Fibroblast of the conjunctiva (primary cell): ENCODE measurements around the gene WDR37.
"Not testable (repeated sequence)": the region's sequence is repeated elsewhere in the genome, so short reads cannot be mapped to it uniquely, and the experiment has no call there.

ENCODE experiments used
- DNase-seq: peaks from one replicate; pipeline ENCODE4 v3.0.0-alpha.2; 2010; ENCODE audit warnings: low read depth

Gene WDR37

DNA sequence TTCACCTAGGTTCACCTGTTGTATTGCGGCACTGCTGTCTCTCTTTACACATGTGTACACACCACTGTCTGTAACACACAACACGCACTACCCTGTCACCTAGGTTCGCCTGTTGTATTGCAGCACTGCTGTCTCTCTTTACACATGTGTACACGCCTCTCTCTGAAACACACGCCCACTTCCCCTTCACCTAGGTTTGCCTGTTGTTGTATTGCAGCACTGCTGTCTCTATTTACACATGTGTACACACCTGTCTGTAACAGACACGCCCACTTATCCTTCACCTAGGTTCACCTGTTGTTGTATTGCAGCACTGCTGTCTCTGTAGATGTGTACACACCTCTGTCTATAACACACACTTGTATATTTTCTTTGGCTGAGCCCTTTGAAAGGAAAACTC is 51.5 kb downstream of the WDR37 start:
- DNase-seq: no peak

DNA sequence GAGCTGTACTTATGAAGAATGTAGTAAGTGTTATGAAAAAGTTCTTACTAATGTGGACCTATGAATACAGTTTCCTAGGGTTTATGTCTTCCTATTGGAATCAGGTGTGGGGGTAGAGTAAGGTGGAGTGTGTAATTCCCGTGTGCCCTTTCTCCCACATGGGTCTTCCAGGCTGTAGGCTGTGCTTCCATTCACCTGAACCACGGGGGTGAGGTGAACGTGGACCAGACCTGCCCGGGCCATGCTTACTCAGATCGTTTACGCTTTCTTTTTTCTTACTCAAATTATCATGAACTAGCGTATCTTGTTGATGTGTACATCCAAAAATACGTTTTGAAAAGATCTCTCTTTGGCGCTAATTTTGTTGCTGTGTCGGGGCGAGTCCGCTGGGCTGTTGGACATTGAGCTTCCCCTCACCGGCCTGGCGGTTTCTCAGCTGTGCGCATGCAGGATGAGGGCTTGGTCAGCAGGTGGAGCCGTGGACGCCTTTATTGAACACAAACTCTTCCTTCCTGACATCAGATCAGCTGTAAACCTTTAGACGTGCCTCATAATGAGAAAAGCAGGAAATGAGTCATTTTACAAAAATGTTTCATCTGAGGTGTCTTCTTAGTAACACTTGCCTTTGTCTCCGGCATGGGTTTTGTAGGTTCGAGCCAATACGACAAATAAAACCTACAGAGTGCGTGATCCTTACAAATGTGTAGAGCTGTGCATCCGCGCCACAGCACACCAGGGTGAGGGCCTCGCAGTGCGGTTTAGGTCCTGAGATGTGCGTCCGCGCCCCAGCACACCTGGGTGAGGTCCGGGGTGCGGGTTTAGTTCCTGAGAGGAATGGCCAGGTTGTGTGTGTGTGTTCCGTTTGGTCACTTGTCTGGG is 53.8 kb downstream of the WDR37 start:
- DNase-seq: peak; percentile 58

DNA sequence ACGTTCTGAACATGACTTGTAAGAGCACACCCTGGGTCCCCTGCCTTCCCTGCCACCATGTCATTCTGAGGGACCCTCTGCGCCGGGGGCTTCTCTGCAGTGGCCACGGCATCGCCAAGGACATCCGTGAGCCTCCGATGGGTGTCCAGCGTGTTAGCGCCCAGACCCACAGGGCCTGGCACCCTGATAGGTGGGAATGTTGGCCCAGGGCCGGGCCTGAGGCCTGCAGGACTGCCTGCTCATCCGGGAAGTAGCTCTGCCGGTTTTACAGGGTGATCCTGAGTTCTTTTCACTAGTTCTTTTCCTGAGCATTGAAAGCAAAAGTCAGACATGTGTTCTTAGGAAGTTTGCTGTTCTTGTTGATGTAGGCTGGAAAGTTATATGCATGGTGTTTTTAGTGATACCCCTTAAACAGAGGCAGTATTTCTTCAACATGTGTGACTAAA is 54.5 kb downstream of the WDR37 start:
- no peak for DNase-seq

DNA sequence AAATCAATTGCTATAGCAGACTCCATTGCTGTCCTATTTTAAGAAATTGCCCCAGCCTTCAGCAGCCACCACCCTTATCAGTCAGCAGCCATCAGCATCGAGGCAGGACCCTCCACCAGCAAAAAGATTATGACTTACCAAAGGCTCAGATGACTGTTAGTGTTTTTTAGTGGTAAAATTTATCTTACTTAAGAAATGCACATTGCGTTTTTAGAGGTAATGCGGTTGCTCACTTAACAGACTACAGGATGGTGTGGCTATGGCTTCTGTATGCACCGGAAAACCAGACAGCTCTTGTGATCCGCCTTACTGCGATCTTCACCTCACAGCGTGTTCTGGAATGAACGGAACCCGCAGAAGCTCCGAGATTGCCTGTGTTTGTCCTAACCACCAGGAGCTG is 58.1 kb downstream of the WDR37 start:
- no peak for DNase-seq

GRCh38 chr10:1114719-1115606 is 58.8 kb downstream of the WDR37 start:
- no peak for DNase-seq

DNA sequence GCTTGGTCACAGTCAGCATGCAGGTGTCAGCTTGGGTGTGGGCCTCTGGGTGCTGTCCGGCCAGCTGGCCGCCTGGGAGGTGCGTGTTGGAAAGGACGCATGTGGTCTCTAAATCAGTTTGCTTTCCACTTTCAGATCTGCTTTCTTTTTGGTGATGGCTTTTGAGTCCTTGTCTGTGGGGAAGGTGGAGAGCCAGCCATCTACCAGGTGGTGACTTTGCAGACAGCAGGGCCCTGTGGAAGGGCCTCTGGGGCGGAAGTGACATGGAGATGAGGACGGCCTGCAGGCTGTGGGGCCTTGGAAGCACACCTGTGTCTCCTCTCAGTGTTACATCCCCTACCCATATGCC is 59.4 kb downstream of the WDR37 start:
- DNase-seq: no peak

DNA sequence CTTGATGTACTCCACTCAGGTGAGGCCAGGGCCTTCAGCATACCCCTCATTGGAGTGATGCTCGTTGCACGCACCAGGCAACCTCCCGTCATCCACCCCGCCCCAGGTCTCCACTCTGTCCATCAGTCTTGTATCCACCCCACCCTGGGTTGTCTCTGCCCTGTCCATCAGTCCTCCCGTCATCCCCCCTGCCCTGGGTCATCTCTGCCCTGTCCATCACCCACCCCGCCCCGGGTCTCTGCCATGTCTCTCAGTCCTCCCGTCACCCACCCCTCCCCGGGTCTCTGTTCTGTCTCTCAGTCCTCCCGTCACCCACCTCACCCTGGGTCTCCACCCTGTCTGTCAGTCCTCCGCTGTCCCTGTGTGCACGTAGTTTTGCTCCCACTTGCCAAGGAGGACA is 59.9 kb downstream of the WDR37 start:
- DNase-seq: no peak

DNA sequence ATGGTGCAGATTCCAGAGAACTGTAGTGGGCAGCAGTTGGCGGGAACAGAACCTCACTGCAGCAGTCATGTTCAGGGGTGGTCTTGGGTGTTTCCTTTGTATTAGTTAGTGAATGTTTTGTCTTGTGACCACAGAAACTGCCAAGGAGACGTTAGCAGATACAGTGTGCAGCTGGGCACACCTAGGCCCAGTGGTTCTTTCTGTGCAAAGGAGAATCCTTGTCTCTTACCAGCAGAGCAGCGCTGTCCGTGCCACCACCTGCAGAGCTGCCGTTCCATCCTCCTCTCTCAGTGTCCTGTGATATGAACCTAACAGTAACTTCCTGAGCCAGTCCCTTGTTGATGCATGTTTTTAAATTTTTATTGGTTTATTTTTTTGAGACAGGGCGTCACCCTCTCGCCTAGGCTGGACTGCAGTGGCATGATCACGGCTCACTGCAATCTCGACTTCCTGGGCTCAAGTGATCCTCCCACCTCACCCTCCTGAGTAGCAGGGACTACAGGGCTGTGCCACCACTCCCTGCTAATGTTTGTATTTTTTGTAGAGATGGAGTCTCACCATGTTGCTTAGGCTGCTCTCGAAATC is 60.6 kb downstream of the WDR37 start:
- no peak for DNase-seq

GRCh38 chr10:1117651-1118050 is 61.5 kb downstream of the WDR37 start:
- DNase-seq: no peak

DNA sequence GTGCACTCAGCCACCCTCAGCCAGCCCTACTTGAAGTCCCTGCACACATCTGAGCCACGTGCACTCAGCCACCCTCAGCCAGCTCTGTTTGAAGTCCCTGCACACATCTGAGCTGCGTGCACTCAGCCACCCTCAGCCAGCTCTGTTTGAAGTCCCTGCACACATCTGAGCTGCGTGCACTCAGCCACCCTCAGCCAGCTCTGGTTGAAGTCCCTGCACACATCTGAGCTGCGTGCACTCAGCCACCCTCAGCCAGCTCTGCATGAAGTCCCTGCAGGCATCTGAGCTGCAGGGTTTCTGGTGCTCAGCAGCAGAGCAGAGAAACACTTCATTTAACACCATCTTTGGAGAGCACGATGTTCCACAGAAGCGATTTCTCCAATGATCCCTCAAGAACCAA is 62.1 kb downstream of the WDR37 start:
- not testable (repeated sequence) for DNase-seq

DNA sequence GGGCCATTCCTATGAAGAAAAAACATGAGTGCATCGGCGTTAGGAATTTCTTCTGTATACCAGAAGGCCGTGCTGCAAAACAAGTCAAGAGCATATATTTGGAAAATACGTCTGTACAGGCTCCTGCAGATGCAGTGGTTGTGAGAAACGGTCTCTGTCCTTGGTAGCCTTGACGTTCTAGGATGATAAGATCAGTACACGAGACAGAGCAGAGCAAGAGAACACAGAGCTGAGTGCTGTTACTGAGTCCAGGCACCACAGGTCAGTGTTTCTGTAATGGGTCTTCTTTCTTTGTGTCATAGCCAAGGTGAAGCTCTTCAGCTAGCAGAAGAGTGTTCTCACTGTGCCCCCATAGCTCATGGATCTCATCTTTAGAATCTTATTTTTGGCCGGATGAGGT is 62.8 kb downstream of the WDR37 start:
- DNase-seq: no peak

- DNase-seq: no peak
Measured at GRCh38 chr10:1119501-1119900, 63.3 kb downstream of the WDR37 start.

DNA sequence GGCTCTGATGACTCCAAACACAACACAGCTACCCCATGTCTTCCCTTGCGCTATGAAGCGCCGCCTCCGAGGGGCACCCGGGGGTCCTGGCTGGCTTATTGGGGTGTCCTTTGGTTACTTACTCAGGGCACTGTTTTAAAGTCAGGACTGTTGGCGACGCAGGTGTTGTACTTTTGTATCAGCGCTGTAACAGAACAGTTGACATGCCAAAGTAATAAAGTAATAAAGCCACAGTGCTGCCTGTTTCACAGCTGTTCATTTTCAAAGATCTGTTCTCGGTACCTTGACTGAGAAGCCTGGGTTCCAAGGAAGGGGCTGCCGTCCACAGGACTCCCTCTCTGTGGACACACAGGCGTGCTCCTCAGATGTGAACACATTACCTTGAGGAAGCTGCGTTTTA is 64.1 kb downstream of the WDR37 start:
- no peak for DNase-seq

GRCh38 chr10:1120801-1121211 is 64.6 kb downstream of the WDR37 start:
- no peak for DNase-seq

DNA sequence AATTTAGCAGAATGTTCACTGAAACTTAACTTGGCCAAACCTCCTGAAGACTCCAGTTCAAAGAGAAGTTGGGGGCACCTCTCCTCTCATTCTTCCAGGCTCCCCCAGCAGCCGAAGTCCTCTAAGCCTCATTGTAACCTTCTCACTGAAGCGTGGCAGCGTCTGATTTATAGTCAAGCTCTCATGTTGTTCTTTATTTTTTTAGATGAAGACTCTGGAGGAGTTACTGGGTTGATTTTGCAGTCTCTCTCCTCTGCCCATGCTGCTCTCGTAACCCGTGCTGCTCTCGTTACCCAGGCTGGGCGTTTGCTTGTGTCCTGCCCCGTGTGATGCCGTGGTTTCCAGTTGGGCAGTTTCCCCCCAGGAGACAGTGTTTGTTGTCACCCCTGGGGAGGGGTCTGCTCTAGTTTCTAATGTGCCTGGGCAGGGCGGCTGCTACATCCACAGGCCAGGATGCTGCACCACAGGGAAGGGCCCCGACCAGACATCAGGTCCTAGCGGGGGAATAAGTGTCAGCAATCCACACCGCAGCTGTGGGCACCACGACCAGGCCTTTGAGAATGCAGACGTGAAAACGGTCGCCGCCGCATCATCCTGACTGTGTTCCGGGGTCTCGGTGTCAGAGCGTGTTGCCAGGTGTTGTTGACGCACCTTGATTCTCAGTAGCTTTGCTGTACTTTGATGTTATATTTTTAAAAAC is 65.2 kb downstream of the WDR37 start:
- no peak for DNase-seq

- no peak for DNase-seq
Measured at GRCh38 chr10:1122349-1122748, 66.2 kb downstream of the WDR37 start.

DNA sequence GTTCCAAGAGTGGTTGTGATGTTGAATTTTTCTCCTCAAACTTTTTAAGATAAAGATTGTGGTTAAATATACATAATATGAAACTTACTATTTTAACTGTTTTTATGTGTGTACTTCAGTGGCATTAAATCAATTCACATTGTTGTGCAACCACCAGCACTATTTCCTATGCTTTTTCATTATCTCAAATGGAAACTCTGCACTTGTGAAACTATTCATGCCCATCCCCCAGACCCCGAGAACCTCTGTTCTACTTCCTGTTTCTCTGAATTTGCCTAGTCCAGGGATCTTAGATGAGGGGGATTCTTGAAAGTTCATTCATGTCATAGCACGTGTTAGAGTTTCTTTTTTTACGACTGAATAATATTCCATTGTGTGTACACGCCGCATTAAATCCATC is 67.0 kb downstream of the WDR37 start:
- DNase-seq: no peak

DNA sequence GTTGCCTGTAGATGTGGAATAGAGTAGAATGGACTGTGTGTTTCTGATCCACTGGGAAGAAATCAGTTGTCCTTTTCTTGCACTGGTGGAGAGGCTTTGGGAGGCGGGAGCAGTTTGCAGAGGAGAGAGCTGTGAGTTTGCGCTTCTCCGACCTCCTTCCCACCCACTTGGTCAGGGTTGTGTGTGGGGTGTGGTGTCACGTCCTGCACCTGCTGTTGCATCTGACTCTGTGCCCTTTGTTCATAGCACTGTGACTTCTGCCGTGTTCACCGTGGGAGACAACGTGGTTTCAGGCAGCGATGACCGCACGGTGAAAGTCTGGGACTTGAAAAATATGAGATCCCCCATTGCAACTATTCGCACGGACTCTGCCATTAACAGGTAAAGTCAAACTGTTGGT is 67.8 kb downstream of the WDR37 start:
- DNase-seq: no peak

GRCh38 chr10:1124796-1125195 is 68.6 kb downstream of the WDR37 start:
- DNase-seq: no peak

DNA sequence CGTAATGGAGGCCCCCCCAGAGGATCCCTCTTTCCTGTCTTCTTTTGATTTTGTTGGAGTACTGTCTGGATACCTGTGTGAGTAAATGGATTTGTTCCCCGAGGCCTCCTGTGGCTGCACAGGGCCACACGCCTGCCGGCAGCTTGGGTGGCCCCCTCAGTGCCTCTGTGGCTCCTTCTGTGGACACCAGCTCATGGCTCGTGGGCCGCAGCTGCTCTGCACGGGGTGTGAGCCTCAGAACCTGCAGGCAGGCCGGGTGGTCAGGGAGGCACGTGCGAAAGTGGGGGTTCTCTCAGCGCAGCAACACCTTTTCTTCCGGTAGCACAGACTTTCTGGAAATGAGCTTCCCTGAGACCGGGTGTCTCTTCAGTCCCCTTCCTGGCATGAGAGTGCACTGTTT is 70.3 kb downstream of the WDR37 start:
- no peak for DNase-seq

DNA sequence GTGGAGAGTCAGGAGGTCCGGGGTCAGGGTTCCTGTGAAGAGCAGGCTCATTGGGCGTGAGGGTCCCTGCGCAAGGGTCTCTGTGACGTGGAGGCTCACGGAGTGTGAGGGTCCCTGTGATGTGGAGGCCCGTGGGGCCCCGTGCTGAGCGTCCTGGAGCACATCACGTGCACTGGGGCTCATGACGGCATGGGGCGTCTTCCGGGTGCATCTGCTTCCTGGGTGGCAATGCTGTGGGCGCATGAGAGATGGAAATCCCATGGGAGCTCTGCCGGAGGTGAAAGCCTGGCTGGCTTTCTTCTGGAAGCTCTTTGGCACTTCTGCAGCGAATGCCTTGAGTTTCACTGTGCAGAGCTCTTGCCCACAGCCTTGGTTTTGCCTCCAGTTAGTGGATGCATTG is 71.4 kb downstream of the WDR37 start:
- no peak for DNase-seq

DNA sequence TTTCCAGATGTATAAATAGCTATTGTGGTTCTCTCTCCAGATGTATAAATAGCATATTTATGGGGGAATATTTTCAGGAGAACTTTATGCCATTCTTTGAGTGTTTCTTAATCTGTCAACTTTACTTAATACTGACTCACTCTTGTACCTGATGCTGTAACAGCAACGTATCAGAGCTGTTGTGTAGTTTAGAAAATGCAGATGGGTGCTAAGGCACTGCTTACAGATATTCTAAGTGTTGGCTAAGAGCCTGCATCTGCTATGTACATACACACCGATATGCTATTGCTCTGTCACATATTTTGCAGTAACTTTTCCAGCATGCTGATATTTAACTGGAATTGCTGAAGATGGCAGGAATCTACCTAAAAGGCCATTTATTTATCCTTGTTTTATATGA is 71.9 kb downstream of the WDR37 start:
- DNase-seq: no peak
